GM23248 (cell line): ENCODE results near the gene TET3. TPM values are rescaled to one million over a fixed set of nuclear protein-coding genes. Genes with fewer than 3 reads are reported as not detected.

Source experiments
- DNase-seq: peaks from one replicate; pipeline ENCODE4 v3.0.0-alpha.2; 2015
- H2AFZ ChIP-seq: fragments of 200-600 bp; sonication (generic); 2 replicates; pipeline ENCODE4 v1.6.1; 2016; ENCODE audit warnings: antibody characterized with exemption
- H3F3A ChIP-seq: fragments of 200-600 bp; sonication (generic); 2 replicates; pipeline ENCODE4 v1.6.1; 2016; ENCODE audit warnings: mild to moderate bottlenecking, antibody characterized with exemption, mixed run types; ENCODE audit not compliant: insufficient read depth
- H3K27ac ChIP-seq: fragments of 200-600 bp; sonication (generic); 2 replicates; pipeline ENCODE4 v1.5.1; 2016; ENCODE audit warnings: mild to moderate bottlenecking
- H3K27me3 ChIP-seq: fragments of 200-600 bp; sonication (generic); replicated peaks from 2 replicates; pipeline ENCODE4 v1.6.1; 2016; ENCODE audit warnings: mild to moderate bottlenecking; ENCODE audit not compliant: insufficient read depth
- H3K36me3 ChIP-seq: fragments of 200-600 bp; sonication (generic); 2 replicates; pipeline ENCODE4 v1.6.1; 2016; ENCODE audit warnings: low read depth, mild to moderate bottlenecking
- H3K4me1 ChIP-seq: fragments of 200-600 bp; sonication (generic); 2 replicates; pipeline ENCODE4 v1.6.1; 2016; ENCODE audit warnings: mild to moderate bottlenecking; ENCODE audit not compliant: insufficient read depth
- H3K4me2 ChIP-seq: fragments of 200-600 bp; sonication (generic); one replicate; pipeline ENCODE4 v1.6.1; 2016; ENCODE audit warnings: mild to moderate bottlenecking; ENCODE audit not compliant: unreplicated experiment
- H3K4me3 ChIP-seq: fragments of 200-600 bp; sonication (generic); 2 replicates; pipeline ENCODE4 v1.5.1; 2016; ENCODE audit warnings: mild to moderate bottlenecking
- H3K79me2 ChIP-seq: fragments of 200-600 bp; sonication (generic); 2 replicates; pipeline ENCODE4 v1.6.1; 2016; ENCODE audit warnings: mild to moderate bottlenecking; ENCODE audit not compliant: insufficient read depth
- H3K9ac ChIP-seq: fragments of 200-600 bp; sonication (generic); 2 replicates; pipeline ENCODE4 v1.6.1; 2016; ENCODE audit warnings: mild to moderate bottlenecking
- H3K9me2 ChIP-seq: fragments of 200-600 bp; sonication (generic); 2 replicates; pipeline ENCODE4 v1.6.1; 2016; ENCODE audit warnings: mixed run types, mild to moderate bottlenecking, moderate library complexity; ENCODE audit not compliant: insufficient read depth
- H3K9me3 ChIP-seq: fragments of 200-600 bp; sonication (generic); one replicate; pipeline ENCODE4 v1.6.1; 2017; ENCODE audit warnings: low read depth
- H4K20me1 ChIP-seq: fragments of 200-600 bp; sonication (generic); 2 replicates; pipeline ENCODE4 v1.6.0; 2016; ENCODE audit not compliant: insufficient read depth
- EZH2 ChIP-seq: fragments of 200-600 bp; sonication (generic); IDR thresholded peaks from 2 replicates; pipeline ENCODE4 v1.6.1; 2018; ENCODE audit warnings: antibody characterized with exemption, mild to moderate bottlenecking; ENCODE audit not compliant: insufficient read depth, poor library complexity, severe bottlenecking
- EZH2phosphoT487 ChIP-seq: fragments of 200-600 bp; sonication (generic); IDR thresholded peaks from 2 replicates; pipeline ENCODE4 v1.6.1; 2018; ENCODE audit warnings: antibody characterized with exemption, moderate library complexity, mild to moderate bottlenecking, low read depth; ENCODE audit not compliant: insufficient read depth
- WGBS, 2 experiments: methylation state at CpG; one replicate each; pipeline ENCODE4 v1.1.6; 2015 to 2017; ENCODE audit warnings: low lambda C conversion rate in 2 of 2, low coverage in 1 of 2; ENCODE audit errors: missing lambda C conversion rate in 2 of 2; 5-methylcytosine and 5-hydroxymethylcytosine counted together
- in situ Hi-C: fragments of 300-500 bp; cut with MboI; formaldehyde crosslinking; loops from 2 replicates; pipeline ENCODE4 v1.15.0; 2020
- polyA plus RNA-seq: library from polyadenylated mRNA; unstranded; fragments of >200 nt; fragmentation: Nextera tagmentation; extraction: Ambion mirVana; gene quantifications from 2 replicates; pipeline ENCODE4 v1.2.1, GENCODE V29; 2016
- total RNA-seq: library from RNA; depleted of rRNA; stranded (reverse); fragments of >200 nt; shearing (Covaris generic); gene quantifications from 2 replicates; pipeline ENCODE4 v1.2.3, GENCODE V29; 2014

TET3 gene
- total and polyA plus RNA-seq, 2 experiments from 2014 or later: 1.3 to 4.3 TPM

DNA sequence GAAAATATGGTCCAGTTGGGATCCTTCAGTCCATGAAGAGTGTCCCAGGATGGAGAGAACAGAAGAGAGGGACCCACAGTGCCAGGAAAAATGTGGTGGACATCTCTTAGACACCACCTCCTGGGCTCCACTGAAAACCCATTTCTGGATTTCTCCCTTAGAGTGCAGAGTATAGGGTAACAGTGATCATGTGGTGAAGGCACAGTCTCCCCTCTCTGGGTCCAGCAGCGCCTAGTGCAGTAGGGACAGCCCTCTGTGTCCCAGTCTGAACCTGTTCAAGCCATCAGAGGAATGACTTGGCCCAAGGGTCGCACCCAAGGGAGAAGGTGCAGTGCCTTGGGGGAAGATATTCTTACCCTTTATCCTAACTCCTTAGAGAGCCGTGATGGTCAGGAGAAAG is 30.1 kb downstream of the TET3 start:
- Histone ChIP-seq H2AFZ (no peak overlapping the region), H3K9me3 (no peaks in the 10 kb centered on the region), H3F3A (no peaks in the 10 kb centered on the region; the same call in 1 of the 2 replicates), H3K36me3 (no peaks in the 10 kb centered on the region), H3K27ac (no peak overlapping the region), H3K27me3 (no peaks in the 10 kb centered on the region), H3K9me2 (no peaks in the 10 kb centered on the region), H3K4me2 (no peak overlapping the region), H4K20me1 (no peaks in the 10 kb centered on the region; the same call in 1 of the 2 replicates), H3K9ac (no peak overlapping the region), H3K4me1 (no peaks in the 10 kb centered on the region), H3K4me3 (no peak overlapping the region), H3K79me2 (peaks cover 54% of the 10 kb centered on the region)
- 95 to 96% methylated on average over 3 of the region's 3 CpGs for whole genome bisulfite sequencing, 2 experiments
- no peak for TF ChIP-seq EZH2phosphoT487
- no peak for TF ChIP-seq EZH2
- in situ Hi-C loops: no loop called here
- DNase-seq: no peak

DNA sequence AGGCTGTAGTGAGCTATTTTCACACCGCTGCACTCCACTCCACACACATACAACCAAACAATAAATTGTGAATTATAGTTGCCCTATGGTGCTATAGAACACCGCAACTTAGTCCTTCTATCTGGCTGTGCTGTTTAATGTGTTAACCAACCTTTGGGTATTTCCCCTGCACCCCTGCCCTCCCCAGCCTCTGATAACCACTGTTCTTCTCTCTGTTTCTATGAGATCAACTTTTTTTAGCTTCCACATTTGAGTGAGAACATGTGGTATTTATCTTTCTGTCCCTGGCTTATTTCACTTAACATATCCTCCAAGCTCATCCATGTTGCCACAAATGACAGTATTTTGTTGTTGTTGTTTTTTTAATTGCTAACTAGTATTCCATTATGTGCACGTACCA is 32.5 kb downstream of the TET3 start:
- H3K4me1 ChIP-seq: no peaks in the 10 kb centered on the region
- H3K27me3 ChIP-seq: no peaks in the 10 kb centered on the region
- no peak overlapping the region for H3K4me2 ChIP-seq
- H3K9ac ChIP-seq: no peak overlapping the region
- H3K36me3 ChIP-seq: no peaks in the 10 kb centered on the region
- 98 to 100% methylated on average over 3 of the region's 3 CpGs for WGBS, 2 experiments
- H3K9me3 ChIP-seq: no peaks in the 10 kb centered on the region
- no peaks in the 10 kb centered on the region; the same call in 1 of the 2 replicates for H4K20me1 ChIP-seq
- no peak for DNase-seq
- peaks cover 53% of the 10 kb centered on the region for H3K79me2 ChIP-seq
- H3K9me2 ChIP-seq: no peaks in the 10 kb centered on the region
- H3F3A ChIP-seq: no peaks in the 10 kb centered on the region; the same call in 1 of the 2 replicates
- no peak overlapping the region for H2AFZ ChIP-seq
- no peak for TF ChIP-seq EZH2
- no peak for TF ChIP-seq EZH2phosphoT487
- H3K4me3 ChIP-seq: no peak overlapping the region
- no peak overlapping the region for H3K27ac ChIP-seq
- in situ Hi-C loops: no loop called here

DNA sequence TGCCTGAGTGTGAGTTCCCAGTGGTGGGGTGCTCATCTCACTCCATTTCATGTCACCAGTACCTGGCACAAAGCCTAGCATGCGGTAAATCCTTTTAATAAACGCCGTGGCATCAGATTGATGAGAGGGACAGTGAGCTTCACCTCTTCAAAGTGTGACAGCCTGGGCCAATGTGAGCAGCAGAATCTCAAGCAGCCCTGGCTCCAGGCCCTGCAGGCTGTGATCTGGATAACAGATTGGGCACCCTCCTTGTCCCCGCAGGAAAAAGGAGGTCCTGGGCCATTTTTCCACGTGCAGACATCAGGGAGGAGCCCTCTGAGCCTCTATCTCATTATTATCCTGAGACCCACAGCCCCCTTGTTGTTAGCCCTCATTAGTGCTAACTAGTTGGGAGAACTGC is 34.8 kb downstream of the TET3 start:
- Histone ChIP-seq H3F3A (no peaks in the 10 kb centered on the region), H3K9me2 (no peaks in the 10 kb centered on the region), H3K79me2 (peaks cover 60% of the 10 kb centered on the region), H3K4me2 (no peak overlapping the region), H3K27ac (no peak overlapping the region), H3K27me3 (no peaks in the 10 kb centered on the region), H3K4me3 (no peak overlapping the region), H3K36me3 (no peaks in the 10 kb centered on the region), H2AFZ (no peak overlapping the region), H3K9me3 (no peaks in the 10 kb centered on the region), H3K9ac (no peak overlapping the region), H4K20me1 (no peaks in the 10 kb centered on the region), H3K4me1 (no peaks in the 10 kb centered on the region)
- DNase-seq: no peak
- in situ Hi-C loops: no loop called here
- TF ChIP-seq EZH2: no peak
- TF ChIP-seq EZH2phosphoT487: no peak
- WGBS, 2 experiments: 67 to 71% methylated on average over 5 of the region's 5 CpGs

DNA sequence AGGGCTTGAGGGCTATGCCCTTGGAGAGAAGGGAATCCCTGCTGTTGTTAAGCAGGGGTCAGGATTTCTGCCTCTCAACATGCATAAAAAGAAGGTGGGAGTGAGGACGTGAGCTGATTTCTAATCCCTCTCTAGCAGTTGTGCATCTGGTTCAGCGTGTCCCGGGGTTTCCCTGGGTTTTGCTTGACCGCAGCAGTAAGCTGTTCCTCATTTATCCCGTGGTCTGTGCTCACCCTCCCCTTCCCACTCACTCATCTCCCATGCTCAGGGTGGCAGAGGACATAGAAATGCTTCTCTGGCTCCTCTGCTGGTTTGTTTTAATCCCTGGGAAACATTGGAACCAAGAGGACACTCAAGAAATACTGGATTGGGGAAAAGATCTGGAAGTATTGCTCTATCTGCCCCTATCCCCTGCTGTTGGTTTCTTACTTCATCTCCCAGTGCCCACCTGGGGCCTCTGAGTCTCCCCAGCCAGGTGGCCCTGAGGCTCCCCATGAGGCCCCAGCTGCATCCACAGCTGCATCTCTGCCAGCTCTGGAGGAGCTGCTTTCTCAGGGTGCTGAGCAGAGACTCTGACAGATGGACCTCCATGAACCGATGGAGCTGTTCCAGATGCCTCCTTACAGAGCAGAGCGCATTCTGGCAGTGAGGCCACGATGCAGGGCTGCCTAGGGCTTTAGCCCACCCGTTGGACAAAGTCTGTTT is 36.1 kb downstream of the TET3 start:
- H3K9ac ChIP-seq: no peak overlapping the region
- no peaks in the 10 kb centered on the region for H3F3A ChIP-seq
- in situ Hi-C loops: no loop called here
- peaks cover 58% of the 10 kb centered on the region for H3K79me2 ChIP-seq
- TF ChIP-seq EZH2phosphoT487: no peak
- no peak for TF ChIP-seq EZH2
- H4K20me1 ChIP-seq: no peaks in the 10 kb centered on the region
- H3K27ac ChIP-seq: no peak overlapping the region
- H3K36me3 ChIP-seq: no peaks in the 10 kb centered on the region
- H3K4me3 ChIP-seq: no peak overlapping the region
- H3K9me3 ChIP-seq: no peaks in the 10 kb centered on the region
- DNase-seq: no peak
- no peak overlapping the region for H3K4me2 ChIP-seq
- H2AFZ ChIP-seq: no peak overlapping the region
- H3K4me1 ChIP-seq: peaks cover 3% of the 10 kb centered on the region; the same call in 1 of the 2 replicates
- no peaks in the 10 kb centered on the region for H3K9me2 ChIP-seq
- WGBS, 2 experiments: 58 to 62% methylated on average over 9 of the region's 9 CpGs
- H3K27me3 ChIP-seq: no peaks in the 10 kb centered on the region

DNA sequence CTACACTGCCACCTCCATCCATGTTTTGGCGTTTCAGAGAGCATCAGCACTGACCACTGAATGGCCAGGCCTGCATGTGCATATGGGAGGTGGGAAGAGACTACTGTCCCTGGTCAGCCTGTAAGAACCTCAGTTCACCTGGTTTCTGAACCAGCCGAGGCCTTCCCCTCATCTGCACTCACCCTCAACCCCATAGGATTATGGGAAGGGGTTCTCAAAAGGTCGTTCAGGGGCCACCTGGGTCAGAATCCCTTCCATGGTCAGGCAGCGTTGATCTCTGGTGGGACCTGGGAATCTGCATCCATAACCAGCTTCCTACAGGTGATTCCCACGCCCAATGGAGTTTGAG is 36.7 kb downstream of the TET3 start:
- H3K4me1 ChIP-seq: peaks cover 3% of the 10 kb centered on the region; the same call in 1 of the 2 replicates
- no peak overlapping the region for H3K9ac ChIP-seq
- no peak overlapping the region for H3K4me3 ChIP-seq
- WGBS, 2 experiments: 80% methylated on average over 5 of the region's 5 CpGs
- no peak overlapping the region for H2AFZ ChIP-seq
- H3K27ac ChIP-seq: no peak overlapping the region
- in situ Hi-C loops: no loop called here
- no peaks in the 10 kb centered on the region for H3K36me3 ChIP-seq
- no peaks in the 10 kb centered on the region for H4K20me1 ChIP-seq
- TF ChIP-seq EZH2 (no peak), EZH2phosphoT487 (no peak)
- no peak overlapping the region for H3K4me2 ChIP-seq
- no peaks in the 10 kb centered on the region for H3K27me3 ChIP-seq
- no peaks in the 10 kb centered on the region for H3K9me3 ChIP-seq
- H3K79me2 ChIP-seq: peaks cover 57% of the 10 kb centered on the region
- H3F3A ChIP-seq: no peaks in the 10 kb centered on the region
- no peaks in the 10 kb centered on the region for H3K9me2 ChIP-seq
- DNase-seq: no peak
